Frontal cortex (tissue), 4 donors: ENCODE measurements around the gene REXO4. TPM values are rescaled to one million over a fixed set of nuclear protein-coding genes. Genes with fewer than 3 reads are reported as not detected.
A peak's percentile ranks its signal among the peaks of the same experiment; 100 is the strongest.
"Not testable (repeated sequence)": the region's sequence is repeated elsewhere in the genome, so short reads cannot be mapped to it uniquely, and the experiment has no call there.

Experiments
- DNase-seq, 2 donors: peaks; one replicate each; pipeline ENCODE4 v3.0.0; 2012; ENCODE audit warnings: low spot score in 2 of 2
- FAIRE-seq: peaks from 2 replicates; lab custom pipeline; 2012; peaks lifted over from hg19 to GRCh38; lab: Jason Lieb, UNC
- total RNA-seq: library from RNA; depleted of rRNA; stranded (reverse); fragments of >200 nt; gene quantifications from one replicate; pipeline ENCODE4 v1.2.3, GENCODE V29; 2014
- donor health status: control.
- donor health status: control.
- donor health status: control.

Gene REXO4
- total RNA-seq, 1 donor from 2014 or later = 13.5 TPM

- no peak for DNase-seq
Observed at GRCh38 chr9:133452562-133452961, 34.8 kb upstream of the REXO4 start.

DNA sequence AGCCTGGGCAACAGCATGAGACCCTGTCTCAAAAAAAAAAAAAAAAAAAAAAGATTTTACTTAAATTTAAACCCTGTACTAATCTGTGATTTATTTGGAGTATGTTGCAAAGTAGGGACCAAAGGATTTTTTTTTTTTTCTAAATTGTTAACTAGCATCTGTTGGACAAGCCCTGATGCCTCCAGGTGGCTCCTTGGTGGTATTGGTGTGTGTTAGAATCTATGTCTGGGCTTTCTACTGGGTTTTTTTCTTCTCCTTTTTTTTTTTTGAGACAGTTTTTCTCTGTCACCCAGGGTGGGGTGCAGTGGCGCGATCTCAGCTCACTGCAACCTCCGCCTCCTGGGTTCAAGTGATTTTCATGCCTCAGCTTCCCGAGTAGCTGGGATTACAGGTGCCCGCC is 34.1 kb upstream of the REXO4 start:
- not testable (repeated sequence) for FAIRE-seq, DNase-seq

More at GRCh38 chr9:133452562-133452961, 34.8 kb upstream of the REXO4 start:
- no peak for FAIRE-seq

DNA sequence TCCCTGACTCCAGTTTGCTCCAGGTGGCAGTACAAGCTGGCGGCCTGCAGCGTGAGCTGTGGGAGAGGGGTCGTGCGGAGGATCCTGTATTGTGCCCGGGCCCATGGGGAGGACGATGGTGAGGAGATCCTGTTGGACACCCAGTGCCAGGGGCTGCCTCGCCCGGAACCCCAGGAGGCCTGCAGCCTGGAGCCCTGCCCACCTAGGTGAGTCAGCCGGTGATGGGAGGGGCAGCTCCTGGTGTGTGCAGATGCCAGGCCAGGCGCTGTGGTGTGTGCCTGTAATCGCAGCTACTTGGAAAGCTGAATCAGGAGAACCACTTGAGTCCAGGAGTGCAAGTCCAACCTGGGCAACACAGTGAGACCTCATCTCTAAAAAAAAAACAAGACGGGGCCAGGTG is 31.9 kb upstream of the REXO4 start:
- FAIRE-seq (no peak), DNase-seq (no peak)

DNA sequence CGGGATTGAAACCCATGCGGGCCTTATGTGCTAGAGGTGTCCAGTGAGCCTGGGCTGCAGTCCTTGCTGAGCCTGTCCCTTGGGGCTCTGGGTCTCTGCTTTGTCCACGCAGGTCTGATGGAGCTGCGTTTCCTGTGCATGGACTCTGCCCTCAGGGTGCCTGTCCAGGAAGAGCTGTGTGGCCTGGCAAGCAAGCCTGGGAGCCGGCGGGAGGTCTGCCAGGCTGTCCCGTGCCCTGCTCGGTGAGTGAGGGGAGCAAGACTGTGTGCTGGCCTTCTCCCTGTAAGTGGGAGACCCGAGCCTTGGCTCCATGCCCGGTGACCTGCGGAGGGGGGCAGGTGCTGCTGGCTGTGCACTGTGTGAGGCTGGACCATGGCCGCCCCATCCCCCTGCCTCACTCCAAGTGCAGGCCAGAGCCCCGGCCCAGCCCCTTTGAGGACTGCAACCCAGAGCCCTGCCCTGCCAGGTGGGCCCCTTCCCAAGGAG is 30.7 kb upstream of the REXO4 start:
- DNase-seq = no peak
- no peak for FAIRE-seq

GRCh38 chr9:133445293-133445969 is 27.6 kb upstream of the REXO4 start:
- FAIRE-seq = no peak

DNA sequence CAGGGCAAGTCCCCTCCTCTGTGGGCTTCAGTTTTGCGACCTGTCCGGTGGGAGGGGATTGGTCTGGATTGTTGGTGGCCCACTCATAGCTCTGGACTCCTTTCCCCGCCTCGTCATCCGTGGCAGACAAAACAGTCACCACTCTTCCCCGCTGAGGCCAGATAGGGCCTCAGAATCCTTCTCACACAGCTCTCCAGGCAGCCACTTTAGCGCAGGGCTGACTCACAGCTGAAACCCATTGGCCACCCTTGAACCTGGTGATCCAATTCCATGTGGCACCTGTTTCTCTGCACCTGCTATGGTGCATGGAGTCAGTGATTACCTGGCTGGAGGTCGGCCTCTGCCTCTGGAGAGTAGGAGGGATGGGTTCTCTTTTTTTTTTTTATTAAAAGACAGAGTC is 26.2 kb upstream of the REXO4 start:
- DNase-seq (no peak), FAIRE-seq (no peak)

More at GRCh38 chr9:133445293-133445969, 27.6 kb upstream of the REXO4 start:
- no peak for DNase-seq

DNA sequence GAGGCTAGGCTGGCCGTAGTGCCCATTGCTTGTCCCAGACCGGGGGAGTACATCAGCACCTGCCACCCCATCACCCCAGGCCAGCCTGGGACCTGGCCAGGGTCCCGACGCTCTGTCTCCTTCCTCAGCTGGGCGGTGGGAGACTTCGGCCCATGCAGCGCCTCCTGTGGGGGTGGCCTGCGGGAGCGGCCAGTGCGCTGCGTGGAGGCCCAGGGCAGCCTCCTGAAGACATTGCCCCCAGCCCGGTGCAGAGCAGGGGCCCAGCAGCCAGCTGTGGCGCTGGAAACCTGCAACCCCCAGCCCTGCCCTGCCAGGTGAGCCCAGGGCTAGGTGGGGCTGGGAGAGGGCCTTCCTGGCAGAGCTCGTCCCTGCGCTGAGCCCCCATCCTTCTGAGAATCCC is 25.4 kb upstream of the REXO4 start:
- FAIRE-seq (no peak), DNase-seq (no peak)

GRCh38 chr9:133441571-133441970 is 23.8 kb upstream of the REXO4 start:
- no peak for DNase-seq
- no peak for FAIRE-seq

DNA sequence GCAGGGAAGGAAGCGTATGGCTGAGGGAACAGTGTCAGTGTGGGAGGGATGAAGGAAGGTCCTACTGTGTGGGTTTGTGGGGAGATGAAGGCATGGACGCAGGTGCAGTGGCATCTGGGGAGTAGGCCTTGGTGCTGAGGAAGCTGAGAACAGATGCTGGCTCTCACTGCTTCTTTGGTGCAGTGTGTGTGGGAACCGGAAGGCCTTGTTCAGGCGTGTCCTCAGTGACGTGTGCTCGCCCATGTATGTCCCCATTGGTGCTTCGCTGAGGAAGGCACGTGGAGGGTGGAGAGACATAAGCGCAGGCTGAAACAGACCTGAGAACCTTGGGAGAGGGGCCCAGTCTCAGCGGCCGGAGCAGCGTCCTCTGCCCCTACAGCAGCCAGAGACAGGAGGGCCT is 23.1 kb upstream of the REXO4 start:
- FAIRE-seq (no peak), DNase-seq (peak in 1 of 2 donors; percentile 48)

DNA sequence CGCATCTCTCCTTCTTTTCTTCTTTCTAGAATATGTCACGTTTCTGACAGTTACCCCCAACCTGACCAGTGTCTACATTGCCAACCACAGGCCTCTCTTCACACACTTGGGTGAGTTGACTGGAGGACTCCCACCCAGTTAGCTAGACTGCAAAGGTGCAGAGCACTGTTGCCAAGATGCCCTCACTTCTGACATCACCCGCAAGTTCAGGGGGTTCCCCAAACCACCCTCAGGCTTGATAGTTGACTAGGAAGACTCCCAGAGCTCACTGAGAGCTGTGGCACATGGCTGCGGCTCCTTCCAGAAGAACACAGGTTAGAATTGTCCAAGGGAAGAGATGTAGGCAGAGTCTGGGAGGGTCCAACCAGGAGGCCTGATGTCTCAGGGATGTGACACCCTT is 21.5 kb upstream of the REXO4 start:
- no peak for FAIRE-seq
- no peak for DNase-seq

DNA sequence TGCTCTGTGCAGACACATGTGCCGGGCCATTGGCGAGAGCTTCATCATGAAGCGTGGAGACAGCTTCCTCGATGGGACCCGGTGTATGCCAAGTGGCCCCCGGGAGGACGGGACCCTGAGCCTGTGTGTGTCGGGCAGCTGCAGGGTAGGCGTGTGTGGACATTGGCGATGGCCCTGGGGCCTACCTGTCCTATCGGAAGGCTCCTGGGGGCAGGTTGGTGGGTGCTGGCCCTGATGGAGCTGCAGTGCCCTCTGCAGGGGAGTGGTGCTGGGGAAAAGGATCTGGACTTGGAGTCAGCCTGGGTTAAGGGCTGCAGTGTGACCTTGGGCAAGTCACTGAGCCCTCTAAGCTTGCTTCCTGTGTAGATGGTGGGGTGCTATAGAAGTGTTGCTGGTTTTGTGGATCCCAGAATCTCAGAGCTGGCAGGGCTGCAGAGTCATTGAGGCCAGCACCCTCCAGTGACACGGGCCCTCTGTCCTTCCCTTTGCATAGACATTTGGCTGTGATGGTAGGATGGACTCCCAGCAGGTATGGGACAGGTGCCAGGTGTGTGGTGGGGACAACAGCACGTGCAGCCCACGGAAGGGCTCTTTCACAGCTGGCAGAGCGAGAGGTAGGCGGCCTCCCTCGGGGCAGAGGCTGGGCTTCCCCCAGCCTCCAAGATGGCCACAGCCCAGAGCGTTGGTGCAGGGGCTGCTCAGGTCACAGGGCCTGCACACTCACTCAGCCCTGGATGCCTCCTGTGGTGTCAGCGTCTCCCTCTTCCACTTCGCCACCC is 20.1 kb upstream of the REXO4 start:
- FAIRE-seq (no peak), DNase-seq (no peak)

GRCh38 chr9:133436681-133437080 is 18.9 kb upstream of the REXO4 start:
- FAIRE-seq (no peak), DNase-seq (no peak)

DNA sequence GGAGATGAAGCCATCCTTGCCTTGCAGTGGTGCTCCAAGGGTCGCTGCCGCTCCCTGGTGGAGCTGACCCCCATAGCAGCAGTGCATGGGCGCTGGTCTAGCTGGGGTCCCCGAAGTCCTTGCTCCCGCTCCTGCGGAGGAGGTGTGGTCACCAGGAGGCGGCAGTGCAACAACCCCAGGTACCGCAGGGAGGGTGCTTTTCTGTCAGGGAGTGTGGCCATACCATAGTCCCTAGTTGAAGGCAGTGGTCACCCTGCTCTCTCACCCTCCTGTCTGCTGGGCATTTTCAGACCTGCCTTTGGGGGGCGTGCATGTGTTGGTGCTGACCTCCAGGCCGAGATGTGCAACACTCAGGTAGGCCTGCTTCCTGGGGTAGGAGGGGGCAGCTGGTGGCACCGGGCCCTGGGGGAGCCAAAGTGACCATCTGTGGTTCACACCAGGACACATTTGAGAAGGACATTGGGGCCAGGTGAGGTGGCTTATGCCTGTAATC is 15.6 kb upstream of the REXO4 start:
- DNase-seq (no peak), FAIRE-seq (no peak)

DNA sequence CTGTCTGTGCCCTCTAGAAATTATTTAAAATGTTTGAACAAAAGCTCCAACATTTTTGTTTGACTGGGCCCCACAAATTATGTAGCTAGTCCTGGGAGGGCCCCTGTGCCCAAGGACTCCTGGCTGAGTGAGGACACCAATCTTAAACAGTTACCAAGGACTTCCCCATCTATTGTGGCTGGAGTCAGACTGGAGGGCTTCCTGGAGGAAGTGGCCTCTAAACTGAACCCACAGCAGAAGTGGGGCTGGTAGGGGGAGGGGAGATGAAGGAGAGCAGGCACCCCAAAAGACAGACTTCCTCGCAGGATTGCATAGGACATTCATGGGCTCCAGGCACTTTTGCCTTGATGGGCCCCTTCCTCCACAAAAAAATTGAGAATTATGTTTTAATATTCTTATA is 12.4 kb upstream of the REXO4 start:
- DNase-seq (peak in 1 of 2 donors; percentile 20), FAIRE-seq (no peak)

GRCh38 chr9:133429641-133430161 is 11.9 kb upstream of the REXO4 start:
- DNase-seq = peak in 1 of 2 donors; percentile 58
- no peak for FAIRE-seq

DNA sequence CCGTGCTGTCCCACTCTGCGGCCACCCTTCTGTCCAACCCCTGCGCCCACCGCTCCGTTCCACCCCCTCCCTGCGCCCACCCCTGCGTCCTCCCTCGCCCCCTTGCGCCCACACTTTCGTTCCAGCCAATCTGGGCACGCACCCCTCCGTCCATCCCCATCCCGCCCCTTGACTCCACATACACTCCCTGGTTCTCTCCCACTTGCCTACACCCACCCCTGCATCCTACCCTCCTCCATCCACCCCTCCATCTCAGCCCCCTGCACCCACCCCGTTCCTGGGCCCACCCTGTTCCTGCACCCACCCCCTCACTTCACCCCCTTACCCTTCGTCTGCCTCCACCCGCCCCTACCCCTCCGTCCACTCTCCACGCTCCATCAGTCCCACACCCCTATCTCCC is 11.4 kb upstream of the REXO4 start:
- FAIRE-seq (no peak), DNase-seq (no peak)

DNA sequence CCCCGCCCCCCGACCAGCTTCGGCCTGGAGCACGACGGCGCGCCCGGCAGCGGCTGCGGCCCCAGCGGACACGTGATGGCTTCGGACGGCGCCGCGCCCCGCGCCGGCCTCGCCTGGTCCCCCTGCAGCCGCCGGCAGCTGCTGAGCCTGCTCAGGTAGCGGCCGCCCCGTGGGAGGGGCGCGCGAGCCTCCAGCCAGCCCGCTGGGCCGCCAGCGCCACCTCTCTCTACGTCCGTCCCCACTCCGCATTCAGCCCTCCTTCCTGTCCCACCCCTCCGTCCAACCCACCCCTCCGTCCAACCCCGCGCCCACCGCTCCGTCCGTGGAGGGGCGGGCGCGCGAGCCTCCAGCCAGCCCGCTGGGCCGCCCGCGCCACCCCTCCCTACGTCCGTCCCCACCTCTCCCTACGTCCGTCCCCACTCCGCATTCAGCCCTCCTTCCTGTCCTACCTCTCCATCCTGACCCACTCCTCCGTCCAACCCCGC is 10.8 kb upstream of the REXO4 start:
- DNase-seq = peak in 1 of 2 donors; percentile 41
- FAIRE-seq = no peak

DNA sequence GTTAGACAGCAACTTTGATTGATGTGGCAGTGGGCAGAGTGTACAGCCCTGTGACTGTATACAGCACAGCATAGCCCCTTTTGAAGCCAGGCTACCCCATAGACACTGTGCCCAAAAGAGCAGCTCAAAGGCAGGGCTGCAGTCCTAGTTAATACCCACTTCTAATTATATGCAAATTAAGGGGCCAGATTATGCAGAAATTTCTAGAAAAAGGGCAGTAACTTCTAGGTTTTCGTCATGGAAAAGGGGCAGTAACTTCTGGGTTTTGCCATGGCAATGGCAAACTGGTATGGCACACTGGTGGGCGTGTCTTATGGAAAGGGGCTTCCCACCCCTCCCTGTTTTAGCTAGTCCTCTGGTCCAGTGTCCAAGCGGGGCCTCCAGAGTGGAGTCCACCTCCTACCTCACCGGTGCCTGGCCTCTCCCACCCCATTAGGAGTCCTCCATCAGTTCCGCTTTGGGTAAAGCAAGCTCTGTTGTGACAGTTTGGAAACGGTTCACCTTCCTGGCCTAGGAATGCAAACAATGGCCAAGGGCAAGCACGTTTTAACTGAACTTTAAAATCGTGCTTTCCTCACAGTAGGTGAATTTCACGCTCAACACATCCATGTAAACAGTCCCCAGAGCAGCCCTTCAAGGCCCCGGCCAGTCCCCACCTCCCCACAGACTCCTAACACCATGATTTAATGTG is 10.0 kb upstream of the REXO4 start:
- no peak for FAIRE-seq
- no peak for DNase-seq

DNA sequence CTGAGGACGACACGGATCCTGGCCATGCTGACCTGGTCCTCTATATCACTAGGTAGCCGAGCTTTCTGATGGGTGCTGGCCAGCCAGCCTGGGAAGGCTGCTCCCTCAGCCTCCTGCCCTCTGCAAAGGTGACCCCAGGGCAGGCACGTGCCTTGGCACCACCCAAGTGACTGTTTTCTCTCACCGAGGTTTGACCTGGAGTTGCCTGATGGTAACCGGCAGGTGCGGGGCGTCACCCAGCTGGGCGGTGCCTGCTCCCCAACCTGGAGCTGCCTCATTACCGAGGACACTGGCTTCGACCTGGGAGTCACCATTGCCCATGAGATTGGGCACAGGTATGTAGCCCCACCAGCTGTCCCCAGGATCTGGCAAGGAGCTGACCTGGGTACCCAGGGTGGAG is 8.2 kb upstream of the REXO4 start:
- FAIRE-seq (no peak), DNase-seq (no peak)

- no peak for DNase-seq
- no peak for FAIRE-seq
Observed at GRCh38 chr9:133425049-133425632, 7.3 kb upstream of the REXO4 start.
